K562 (cell line): ENCODE data around the gene DPP3. TPM values are rescaled to one million over a fixed set of nuclear protein-coding genes. Genes with fewer than 3 reads are reported as not detected.

Source experiments
- ATAC-seq: fragments of 200-7000 bp; cut with Tn5 transposase; 3 replicates; pipeline ENCODE4 v1.9.1; 2020; ENCODE audit warnings: moderate library complexity
- BruUV-seq: library from RNA; stranded (reverse); fragments of 400-500 nt; replicated peaks from 2 replicates; lab custom pipeline; 2021; lab: Mats Ljungman, UMichigan
- CTCF ChIA-PET: fragments of 300-600 bp; formaldehyde crosslinking; extraction: SDS; loops from one replicate; lab custom pipeline; 2021; ENCODE audit warnings: low intra/inter-chr PET ratio; lab: Yijun Ruan, JAX
- POLR2A ChIA-PET: fragments of 300-600, 350-650 bp; sonication (Branson Sonifier 250); formaldehyde crosslinking; extraction: SDS; loops from one replicate; lab custom pipeline; 2021; ENCODE audit warnings: antibody characterized with exemption, inconsistent platforms; lab: Yijun Ruan, JAX
- DNase-seq, 4 experiments: peaks; one replicate each; pipeline versions ENCODE4 v3.0.0 to v3.0.0-alpha.2; 2011 to 2018; ENCODE audit warnings: low spot score in 3 of 4, mixed read lengths in 3 of 4; ENCODE audit errors: extremely low read depth in 1 of 4
- FAIRE-seq: peaks from 2 replicates; lab custom pipeline; 2011; peaks lifted over from hg19 to GRCh38; lab: Jason Lieb, UNC
- H2AFZ ChIP-seq: 2 replicates; pipeline ENCODE4 v1.6.0; 2011; ENCODE audit warnings: low read depth, low read length, control low read depth, inconsistent platforms
- H3K27ac ChIP-seq: fragments of 200-600 bp; 3 replicates; pipeline ENCODE4 v1.8.0; 2011; ENCODE audit warnings: low read depth, mild to moderate bottlenecking, control low read depth, inconsistent platforms, low read length, moderate library complexity, mixed read lengths; ENCODE audit errors: extremely low read depth
- H3K27me3 ChIP-seq, 2 experiments: fragments of 300-600 bp in 1 of 2; 2 replicates in 1 of 2; 3 replicates in 1 of 2; pipeline versions ENCODE4 v1.6.0 to v1.8.0; 2011; ENCODE audit warnings: inconsistent platforms in 2 of 2, low read length in 2 of 2, mild to moderate bottlenecking in 1 of 2, mixed read lengths in 1 of 2, moderate library complexity in 1 of 2; ENCODE audit not compliant: control insufficient read depth in 2 of 2, insufficient read depth in 2 of 2
- H3K36me3 ChIP-seq: fragments of 300-600 bp; 3 replicates; pipeline ENCODE4 v1.8.0; 2011; ENCODE audit warnings: mild to moderate bottlenecking, low read length, inconsistent platforms; ENCODE audit not compliant: control insufficient read depth, insufficient read depth
- H3K4me1 ChIP-seq, 2 experiments: fragments of 200-600 bp in 1 of 2; replicated peaks in 1 of 2; 2 replicates in 1 of 2; 3 replicates in 1 of 2; pipeline versions ENCODE4 v1.5.1 to v1.8.0; 2011; ENCODE audit warnings: inconsistent platforms in 2 of 2, low read length in 2 of 2, mild to moderate bottlenecking in 1 of 2, mixed read lengths in 1 of 2, moderate library complexity in 1 of 2; ENCODE audit not compliant: control insufficient read depth in 2 of 2, insufficient read depth in 2 of 2
- H3K4me2 ChIP-seq: 2 replicates; pipeline ENCODE4 v1.6.1; 2011; ENCODE audit warnings: low read length, control low read depth, inconsistent platforms, mixed read lengths; ENCODE audit not compliant: insufficient read depth
- H3K4me3 ChIP-seq: fragments of 200-600 bp; sonication (generic), shearing (Covaris generic); 2 replicates; pipeline ENCODE4 v1.5.1; 2016; ENCODE audit warnings: control low read depth, inconsistent platforms
- H3K79me2 ChIP-seq: fragments of 200-600 bp; 3 replicates; pipeline ENCODE4 v1.8.0; 2011; ENCODE audit warnings: low read length, inconsistent platforms; ENCODE audit not compliant: control insufficient read depth, insufficient read depth
- H3K9ac ChIP-seq, 2 experiments: 2 replicates each; pipeline versions ENCODE4 v1.6.0 to v1.6.1; 2011; ENCODE audit warnings: low read depth in 2 of 2, low read length in 2 of 2, control low read depth in 1 of 2, inconsistent platforms in 1 of 2, mild to moderate bottlenecking in 1 of 2, mixed read lengths in 1 of 2; ENCODE audit not compliant: insufficient read depth in 1 of 2
- H3K9me1 ChIP-seq: one replicate; pipeline ENCODE4 v1.6.0; 2011; ENCODE audit warnings: inconsistent platforms, mild to moderate bottlenecking, low read length, moderate library complexity; ENCODE audit not compliant: control insufficient read depth, insufficient read depth
- H3K9me3 ChIP-seq: replicated peaks from 2 replicates; pipeline ENCODE4 v1.5.1; 2011; ENCODE audit warnings: low read depth, low read length, inconsistent platforms; ENCODE audit not compliant: control insufficient read depth, insufficient read depth
- H4K20me1 ChIP-seq: replicated peaks from 2 replicates; pipeline ENCODE4 v1.6.1; 2011; ENCODE audit warnings: low read length, inconsistent platforms, mixed read lengths; ENCODE audit not compliant: control insufficient read depth, insufficient read depth
- BDP1 ChIP-seq: IDR thresholded peaks from 3 replicates; pipeline ENCODE4 v1.6.1; 2011; ENCODE audit not compliant: insufficient read length, insufficient read depth
- ZNF263 ChIP-seq: sonication (generic); formaldehyde crosslinking; IDR thresholded peaks from 2 replicates; pipeline ENCODE4 v1.8.0; 2022; ENCODE audit warnings: mild to moderate bottlenecking, missing genetic modification reagents, borderline replicate concordance
- ZZZ3 ChIP-seq: fragments of 450-650 bp; IDR thresholded peaks from 2 replicates; pipeline ENCODE4 v1.6.1; 2016; ENCODE audit warnings: antibody characterized with exemption, mild to moderate bottlenecking, moderate library complexity
- WGBS: fragments of 100-300 bp; shearing (Covaris generic); methylation state at CpG from one replicate; pipeline ENCODE4 v1.1.6; 2016; ENCODE audit warnings: low coverage, mixed read lengths; ENCODE audit not compliant: insufficient coverage; ENCODE audit errors: missing lambda C conversion rate; 5-methylcytosine and 5-hydroxymethylcytosine counted together
- in situ Hi-C: fragments of 300-500 bp; cut with MboI; formaldehyde crosslinking; loops from 4 replicates; pipeline ENCODE4 v1.15.0; 2018; ENCODE audit warnings: inconsistent platforms, mixed read lengths
- intact Hi-C: fragments of 100-400 bp; cut with micrococcal nuclease; formaldehyde crosslinking; loops from 2 replicates; pipeline ENCODE4 v1.14.2; 2022
- polyA plus RNA-seq, 8 experiments: library from polyadenylated mRNA; depleted of rRNA in 4 of 8; stranded (reverse) in 5 of 8; unstranded in 3 of 8; fragments of >200 nt; fragmentation: Nextera tagmentation in 2 of 8; fragmentation: Illumina TruSeq in 1 of 8; extraction: Ambion mirVana in 2 of 8; extraction: Trizol in 1 of 8; gene quantifications; 2 replicates each; pipeline versions ENCODE4 v1.2.1 to v1.2.3, GENCODE V29; 2011 to 2014; ENCODE audit warnings: inconsistent platforms in 1 of 8, missing spikeins in 1 of 8
- total RNA-seq, 7 experiments: library from RNA; depleted of rRNA in 6 of 7; stranded (reverse); fragments of >200 nt in 6 of 7; fragmentation: Illumina TruSeq in 2 of 7; extraction: Trizol in 2 of 7; gene quantifications; 2 replicates each; pipeline versions ENCODE4 v1.2.1 to v1.2.3, GENCODE V29; 2011 to 2021; ENCODE audit warnings: low replicate concordance in 1 of 7
- TF ChIP-seq, protein P1 (sequence below): fragments of 450-650 bp; IDR thresholded peaks from 2 replicates; pipeline ENCODE4 v1.6.1; 2016

Gene DPP3
- total and polyA plus RNA-seq, 9 of the 15 experiments (the other 6 are each of a cell fraction or from before 2014, with no cell fraction given): 3.7 to 69.2 (median 43.3) TPM

DNA sequence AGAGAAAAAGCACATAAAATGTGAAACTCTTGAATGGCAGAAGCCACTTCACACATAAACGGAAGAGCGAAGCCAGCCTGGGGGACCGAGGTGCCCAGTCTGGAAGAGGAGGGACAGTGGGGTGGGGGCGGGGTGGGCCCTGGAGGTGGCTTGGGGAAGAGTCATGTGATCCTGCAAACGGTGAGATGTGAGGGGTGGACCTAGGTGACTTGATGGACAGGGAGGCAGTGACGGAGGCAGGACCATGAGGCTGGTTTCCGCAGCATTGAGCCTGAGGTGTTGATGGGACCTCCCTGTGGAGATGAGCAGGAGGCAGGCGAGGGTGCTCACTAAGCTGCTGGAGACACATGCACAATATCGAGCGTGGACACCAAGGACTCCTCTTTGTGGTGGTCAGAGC lies 48.8 kb downstream of the DPP3 start:
- Histone ChIP-seq H3K27me3 (no peaks in the 10 kb centered on the region), H3K79me2 (no peaks in the 10 kb centered on the region), H3K9me1 (no peaks in the 10 kb centered on the region), H3K36me3 (no peaks in the 10 kb centered on the region; the same call in 2 of the 3 replicates), H3K4me2 (no peak overlapping the region), H3K4me1 (peaks cover 0 to 9% of the 10 kb centered on the region in 2 experiments; a peak in 1 of 5 replicates), H4K20me1 (no peaks in the 10 kb centered on the region), H2AFZ (no peak overlapping the region), H3K9ac (peak overlapping the region in 1 of 2 experiments; percentile 24; a peak in 1 of 4 replicates), H3K9me3 (no peaks in the 10 kb centered on the region), H3K4me3 (no peak overlapping the region), H3K27ac (no peak overlapping the region)
- ChIA-PET CTCF (no interaction called here), POLR2A (interaction anchor here (1.1 kb wide), 1 partner anchor 13 kb away, joined by 4 read pairs; no protein-coding TSS in a partner anchor)
- intact Hi-C loops: no loop called here
- DNase-seq (no peak), ATAC-seq (peak; percentile 20), FAIRE-seq (no peak)
- TF ChIP-seq, protein P1, sequence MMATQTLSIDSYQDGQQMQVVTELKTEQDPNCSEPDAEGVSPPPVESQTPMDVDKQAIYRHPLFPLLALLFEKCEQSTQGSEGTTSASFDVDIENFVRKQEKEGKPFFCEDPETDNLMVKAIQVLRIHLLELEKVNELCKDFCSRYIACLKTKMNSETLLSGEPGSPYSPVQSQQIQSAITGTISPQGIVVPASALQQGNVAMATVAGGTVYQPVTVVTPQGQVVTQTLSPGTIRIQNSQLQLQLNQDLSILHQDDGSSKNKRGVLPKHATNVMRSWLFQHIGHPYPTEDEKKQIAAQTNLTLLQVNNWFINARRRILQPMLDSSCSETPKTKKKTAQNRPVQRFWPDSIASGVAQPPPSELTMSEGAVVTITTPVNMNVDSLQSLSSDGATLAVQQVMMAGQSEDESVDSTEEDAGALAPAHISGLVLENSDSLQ: peak; percentile 62
- no peak for TF ChIP-seq ZZZ3
- no TSS peak for BruUV-seq
- in situ Hi-C loops: no loop called here
- WGBS: 59% methylated on average over 8 of the region's 10 CpGs

DNA sequence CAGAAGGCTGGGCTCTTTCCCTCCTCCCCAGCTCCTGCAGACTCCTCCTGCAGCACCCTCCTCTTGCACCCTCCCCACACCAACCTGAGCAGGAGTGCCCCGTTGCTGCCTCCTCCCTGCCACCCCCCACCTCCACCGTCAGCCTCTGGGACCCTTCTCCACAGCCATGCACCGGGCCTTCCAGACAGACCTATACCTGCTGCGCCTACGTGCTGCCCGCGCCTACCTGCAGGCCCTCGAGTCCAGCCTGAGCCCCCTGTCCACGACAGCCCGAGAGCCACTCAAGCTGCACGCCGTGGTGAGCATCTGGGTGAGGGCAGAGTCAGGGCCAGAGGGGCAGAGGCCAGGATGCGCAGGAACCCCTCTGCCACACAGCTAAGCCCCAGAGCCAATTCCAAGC lies 49.4 kb downstream of the DPP3 start:
- no peak overlapping the region for H3K4me3 ChIP-seq
- CTCF ChIA-PET: no interaction called here
- H3K79me2 ChIP-seq: no peaks in the 10 kb centered on the region
- POLR2A ChIA-PET: interaction anchor here (1.1 kb wide), 1 partner anchor 12 kb away, joined by 4 read pairs; no protein-coding TSS in a partner anchor
- no peak for DNase-seq
- WGBS: 68% methylated on average over 8 of the region's 13 CpGs
- no peaks in the 10 kb centered on the region for H3K9me3 ChIP-seq
- ATAC-seq: no peak
- in situ Hi-C loops: no loop called here
- peaks cover 0 to 9% of the 10 kb centered on the region in 2 experiments; a peak in 1 of 5 replicates for H3K4me1 ChIP-seq
- no peaks in the 10 kb centered on the region for H3K9me1 ChIP-seq
- no peak overlapping the region for H2AFZ ChIP-seq
- TF ChIP-seq BDP1 (no peak), ZNF263 (CRISPR knock-in tag) (peak; percentile 55; the same call in 1 of the 2 replicates)
- TF ChIP-seq, all 486 proteins: peak for 1
- no peaks in the 10 kb centered on the region for H3K27me3 ChIP-seq
- intact Hi-C loops: no loop called here
- H3K9ac ChIP-seq: peak overlapping the region in 1 of 2 experiments; percentile 24; a peak in 1 of 4 replicates
- BruUV-seq: no TSS peak
- H4K20me1 ChIP-seq: no peaks in the 10 kb centered on the region
- no peaks in the 10 kb centered on the region for H3K36me3 ChIP-seq
- FAIRE-seq: no peak
- H3K27ac ChIP-seq: no peak overlapping the region
- H3K4me2 ChIP-seq: no peak overlapping the region
